Renal cortical epithelial cell (primary cell): Measurements from ENCODE around the gene PCDHB4. TPM values are rescaled to one million over a fixed set of nuclear protein-coding genes. Genes with fewer than 3 reads are reported as not detected.
"Not testable (repeated sequence)": the region's sequence is repeated elsewhere in the genome, so short reads cannot be mapped to it uniquely, and the experiment has no call there.

Source experiments
- DNase-seq: peaks from one replicate; pipeline ENCODE4 v3.0.0-alpha.2; 2011; ENCODE audit warnings: low read depth
- total RNA-seq: library from RNA; depleted of rRNA; stranded (reverse); fragments of >200 nt; gene quantifications from 2 replicates; pipeline ENCODE4 v1.2.3, GENCODE V29; 2014

Gene PCDHB4
- 0.35 and 1.4 TPM in 2 replicates for total RNA-seq

- DNase-seq, result no peak
These were observed at the start of gene PCDHB4 for GRCh38 chr5:141121563-141121962. TSS of gene PCDHB4 (plus strand) at chr5:141121818. CDS start at chr5:141121999, 181 bp downstream.

DNA sequence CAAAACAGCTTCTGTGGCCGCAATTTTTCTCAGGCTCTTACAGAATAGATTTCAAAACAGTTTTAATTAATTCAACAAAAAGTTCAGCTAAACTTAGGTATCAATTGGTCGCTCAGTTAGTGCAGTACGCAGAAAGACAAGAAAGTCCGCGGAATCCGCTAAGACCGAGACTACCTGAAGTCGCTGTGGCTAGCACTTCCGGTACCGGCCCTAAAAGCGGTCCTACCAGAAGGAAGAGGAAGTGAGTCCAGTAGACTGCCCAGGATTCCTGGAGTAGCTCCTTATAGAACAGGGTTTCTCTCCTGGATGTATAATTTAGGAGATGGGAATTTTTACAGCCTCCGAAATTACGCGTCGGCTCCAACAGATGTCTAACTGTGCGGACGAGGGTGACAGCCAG is 43.8 kb upstream of the PCDHB4 start:
- DNase-seq, result no peak

DNA sequence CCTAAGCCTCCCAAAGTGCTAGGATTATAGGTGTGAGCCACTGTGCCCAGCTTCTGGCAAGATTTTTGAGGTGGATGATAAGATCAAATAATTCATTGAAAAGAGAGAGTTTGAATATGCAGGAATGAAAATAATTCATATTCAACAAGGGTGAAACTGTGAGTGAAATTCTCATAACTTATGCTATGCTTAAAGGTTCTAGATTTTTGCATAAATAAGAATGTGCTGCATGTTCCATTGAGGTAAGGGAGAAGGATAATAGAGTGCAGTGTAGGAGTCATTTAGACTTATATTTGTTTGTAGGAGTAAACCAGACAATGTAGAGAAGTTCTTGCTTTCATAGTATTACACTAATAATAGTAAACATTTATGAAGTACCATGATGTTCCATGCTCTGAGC is 39.4 kb upstream of the PCDHB4 start:
- no peak for DNase-seq

GRCh38 chr5:141084487-141084989 is 37.1 kb upstream of the PCDHB4 start:
- peak; percentile 34 for DNase-seq

DNA sequence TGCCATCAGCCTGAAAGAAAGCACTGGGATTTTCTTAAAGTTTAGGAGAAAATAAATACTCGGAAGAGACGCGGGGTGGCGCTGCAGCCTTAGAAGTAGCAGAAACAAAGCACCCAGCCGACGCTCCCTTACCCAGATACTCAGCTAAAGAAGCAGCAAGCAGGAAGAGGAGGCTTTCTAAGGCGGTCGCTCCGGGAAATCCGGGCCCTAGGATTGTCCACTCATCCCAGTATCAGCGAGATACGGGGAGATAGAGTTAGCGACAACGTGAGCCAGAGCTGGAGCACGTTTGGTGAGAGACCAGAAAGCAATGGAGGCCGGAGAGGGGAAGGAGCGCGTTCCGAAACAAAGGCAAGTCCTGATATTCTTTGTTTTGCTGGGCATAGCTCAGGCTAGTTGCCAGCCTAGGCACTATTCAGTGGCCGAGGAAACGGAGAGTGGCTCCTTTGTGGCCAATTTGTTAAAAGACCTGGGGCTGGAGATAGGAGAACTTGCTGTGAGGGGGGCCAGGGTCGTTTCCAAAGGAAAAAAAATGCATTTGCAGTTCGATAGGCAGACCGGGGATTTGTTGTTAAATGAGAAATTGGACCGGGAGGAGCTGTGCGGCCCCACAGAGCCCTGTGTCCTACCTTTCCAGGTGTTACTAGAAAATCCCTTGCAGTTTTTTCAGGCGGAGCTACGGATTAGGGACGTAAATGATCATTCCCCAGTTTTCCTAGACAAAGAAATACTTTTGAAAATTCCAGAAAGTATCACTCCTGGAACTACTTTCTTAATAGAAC is 26.9 kb upstream of the PCDHB4 start, which contains the start of gene PCDHB2:
PCDHB2 (plus strand) TSS at position 135 of the 782 bp plus-strand sequence; CDS start at position 311, 176 bp downstream.
- peak; percentile 5 for DNase-seq

DNA sequence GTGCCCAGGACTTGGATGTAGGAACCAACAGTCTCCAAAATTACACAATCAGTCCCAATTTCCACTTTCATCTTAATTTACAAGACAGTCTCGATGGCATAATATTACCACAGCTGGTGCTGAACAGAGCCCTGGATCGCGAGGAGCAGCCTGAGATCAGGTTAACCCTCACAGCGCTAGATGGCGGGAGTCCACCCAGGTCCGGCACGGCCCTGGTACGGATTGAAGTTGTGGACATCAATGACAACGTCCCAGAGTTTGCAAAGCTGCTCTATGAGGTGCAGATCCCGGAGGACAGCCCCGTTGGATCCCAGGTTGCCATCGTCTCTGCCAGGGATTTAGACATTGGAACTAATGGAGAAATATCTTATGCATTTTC is 26.4 kb upstream of the PCDHB4 start:
- DNase-seq, result no peak

DNA sequence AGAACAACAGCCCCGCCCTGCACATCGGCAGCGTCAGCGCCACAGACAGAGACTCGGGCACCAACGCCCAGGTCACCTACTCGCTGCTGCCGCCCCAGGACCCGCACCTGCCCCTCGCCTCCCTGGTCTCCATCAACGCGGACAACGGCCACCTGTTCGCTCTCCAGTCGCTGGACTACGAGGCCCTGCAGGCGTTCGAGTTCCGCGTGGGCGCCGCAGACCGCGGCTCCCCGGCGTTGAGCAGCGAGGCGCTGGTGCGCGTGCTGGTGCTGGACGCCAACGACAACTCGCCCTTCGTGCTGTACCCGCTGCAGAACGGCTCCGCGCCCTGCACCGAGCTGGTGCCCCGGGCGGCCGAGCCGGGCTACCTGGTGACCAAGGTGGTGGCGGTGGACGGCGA is 25.4 kb upstream of the PCDHB4 start:
- not testable (repeated sequence) for DNase-seq

GRCh38 chr5:141096586-141096985 is 25.0 kb upstream of the PCDHB4 start:
- not testable (repeated sequence) for DNase-seq

DNA sequence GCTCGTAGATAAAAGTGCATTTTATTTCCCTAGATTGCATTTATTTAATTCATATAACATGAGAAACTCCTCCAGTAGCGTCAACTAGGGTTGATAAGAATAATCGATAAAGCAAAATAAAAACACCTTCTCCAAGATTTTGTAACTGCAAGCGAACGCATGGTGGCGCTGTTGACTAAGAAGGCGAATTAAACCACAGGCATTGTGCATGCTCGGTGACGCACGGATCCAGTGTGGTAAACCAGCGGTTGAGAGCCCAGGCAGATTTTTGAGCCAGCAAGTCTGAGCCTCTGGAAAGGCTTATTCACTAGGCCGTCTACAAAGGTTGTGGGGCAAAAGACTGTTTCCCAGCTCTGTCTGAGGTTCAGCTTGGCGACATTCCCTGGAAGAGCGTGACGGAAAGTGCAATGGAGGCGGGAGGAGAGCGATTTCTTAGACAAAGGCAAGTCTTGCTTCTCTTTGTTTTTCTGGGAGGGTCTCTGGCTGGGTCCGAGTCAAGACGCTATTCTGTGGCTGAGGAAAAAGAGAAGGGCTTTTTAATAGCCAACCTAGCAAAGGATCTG is 21.3 kb upstream of the PCDHB4 start, which contains the start of gene PCDHB3:
PCDHB3 (plus strand) TSS at position 231 of the 563 bp plus-strand sequence; CDS start at position 408, 177 bp downstream.
- DNase-seq, result peak; percentile 6

DNA sequence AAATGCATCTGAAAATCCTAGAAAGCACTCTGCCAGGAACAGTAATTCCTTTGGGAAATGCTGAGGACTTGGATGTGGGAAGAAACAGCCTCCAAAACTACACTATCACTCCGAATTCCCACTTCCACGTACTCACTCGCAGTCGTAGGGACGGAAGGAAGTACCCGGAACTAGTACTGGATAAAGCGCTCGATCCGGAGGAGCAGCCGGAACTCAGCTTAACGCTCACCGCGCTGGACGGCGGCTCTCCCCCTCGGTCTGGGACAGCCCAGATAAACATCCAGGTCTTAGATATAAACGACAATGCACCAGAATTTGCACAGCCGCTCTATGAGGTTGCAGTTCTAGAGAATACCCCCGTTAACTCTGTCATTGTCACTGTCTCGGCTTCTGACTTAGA is 20.6 kb upstream of the PCDHB4 start:
- no peak for DNase-seq

DNA sequence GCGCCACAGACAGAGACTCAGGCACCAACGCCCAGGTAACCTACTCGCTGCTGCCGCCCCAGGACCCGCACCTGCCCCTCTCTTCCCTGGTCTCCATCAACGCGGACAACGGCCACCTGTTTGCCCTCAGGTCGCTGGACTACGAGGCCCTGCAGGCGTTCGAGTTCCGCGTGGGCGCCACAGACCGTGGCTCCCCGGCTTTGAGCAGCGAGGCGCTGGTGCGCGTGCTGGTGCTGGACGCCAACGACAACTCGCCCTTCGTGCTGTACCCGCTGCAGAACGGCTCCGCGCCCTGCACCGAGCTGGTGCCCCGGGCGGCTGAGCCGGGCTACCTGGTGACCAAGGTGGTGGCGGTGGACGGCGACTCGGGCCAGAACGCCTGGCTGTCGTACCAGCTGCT is 19.5 kb upstream of the PCDHB4 start:
- not testable (repeated sequence) for DNase-seq

- DNase-seq, result not testable (repeated sequence)
These were observed 19.1 kb upstream of the PCDHB4 start for GRCh38 chr5:141102471-141102870.

DNA sequence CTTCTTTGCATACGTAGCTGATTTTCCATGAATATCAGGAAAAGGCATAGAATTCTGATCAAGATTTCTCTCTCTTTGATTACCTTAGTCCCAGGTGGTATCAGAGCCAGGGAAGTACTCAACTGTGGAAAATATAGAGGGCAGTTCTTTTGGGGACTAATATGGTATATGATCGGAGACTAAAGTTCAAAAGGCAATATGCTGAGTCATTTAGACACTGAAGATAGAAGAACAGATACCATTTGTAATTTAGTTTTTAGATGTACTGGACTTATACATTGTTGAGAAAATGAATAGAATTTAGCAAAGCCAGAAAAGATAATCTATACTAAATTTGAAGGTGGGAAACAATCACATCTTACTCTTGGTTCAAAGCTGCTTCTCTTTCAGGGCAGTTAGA is 16.3 kb upstream of the PCDHB4 start:
- no peak for DNase-seq

DNA sequence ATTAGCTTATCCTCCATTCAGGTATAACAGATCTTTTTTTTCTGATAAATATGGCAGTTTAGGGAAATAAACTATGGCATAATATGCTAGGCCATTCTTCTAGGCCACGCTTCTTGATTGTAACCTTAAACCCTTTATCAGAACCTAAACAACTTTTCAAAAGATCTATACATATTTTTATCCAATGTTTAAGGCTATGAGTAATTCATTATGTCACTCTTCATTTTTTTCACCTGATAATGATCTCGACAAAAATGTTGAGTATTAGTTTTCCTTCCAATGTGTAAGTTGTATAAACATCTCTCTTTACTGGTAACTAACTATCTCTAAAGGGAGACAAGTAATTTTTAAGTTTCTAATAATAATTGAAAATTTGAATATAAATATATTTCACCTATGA is 2.4 kb upstream of the PCDHB4 start:
- no peak for DNase-seq

DNA sequence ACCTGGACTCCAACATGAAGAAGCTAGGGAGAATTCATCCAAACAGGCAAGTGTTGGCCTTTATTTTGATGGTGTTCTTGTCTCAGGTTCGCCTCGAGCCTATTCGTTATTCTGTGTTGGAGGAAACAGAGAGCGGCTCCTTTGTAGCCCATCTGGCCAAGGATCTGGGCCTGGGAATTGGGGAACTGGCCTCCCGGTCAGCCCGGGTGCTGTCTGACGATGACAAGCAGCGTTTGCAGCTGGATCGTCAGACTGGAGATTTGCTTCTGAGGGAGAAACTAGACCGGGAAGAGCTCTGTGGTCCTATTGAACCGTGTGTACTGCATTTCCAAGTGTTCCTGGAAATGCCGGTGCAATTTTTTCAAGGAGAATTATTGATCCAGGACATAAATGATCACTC is 367 bp downstream of the PCDHB4 start:
- no peak for DNase-seq

DNA sequence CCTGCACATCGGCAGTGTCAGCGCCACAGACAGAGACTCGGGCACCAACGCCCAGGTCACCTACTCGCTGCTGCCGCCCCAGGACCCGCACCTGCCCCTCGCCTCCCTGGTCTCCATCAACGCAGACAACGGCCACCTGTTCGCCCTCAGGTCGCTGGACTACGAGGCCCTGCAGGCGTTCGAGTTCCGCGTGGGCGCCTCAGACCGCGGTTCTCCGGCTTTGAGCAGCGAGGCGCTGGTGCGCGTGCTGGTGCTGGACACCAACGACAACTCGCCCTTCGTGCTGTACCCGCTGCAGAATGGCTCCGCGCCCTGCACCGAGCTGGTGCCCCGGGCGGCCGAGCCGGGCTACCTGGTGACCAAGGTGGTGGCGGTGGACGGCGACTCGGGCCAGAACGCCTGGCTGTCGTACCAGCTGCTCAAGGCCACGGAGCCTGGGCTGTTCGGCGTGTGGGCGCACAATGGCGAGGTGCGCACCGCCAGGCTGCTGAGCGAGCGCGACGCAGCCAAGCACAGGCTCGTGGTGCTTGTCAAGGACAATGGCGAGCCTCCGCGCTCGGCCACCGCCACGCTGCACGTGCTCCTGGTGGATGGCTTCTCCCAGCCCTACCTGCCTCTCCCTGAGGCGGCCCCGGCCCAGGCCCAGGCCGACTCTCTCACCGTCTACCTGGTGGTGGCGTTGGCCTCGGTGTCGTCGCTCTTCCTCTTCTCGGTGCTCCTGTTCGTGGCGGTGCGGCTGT is 1.9 kb downstream of the PCDHB4 start:
- DNase-seq, result not testable (repeated sequence)

DNA sequence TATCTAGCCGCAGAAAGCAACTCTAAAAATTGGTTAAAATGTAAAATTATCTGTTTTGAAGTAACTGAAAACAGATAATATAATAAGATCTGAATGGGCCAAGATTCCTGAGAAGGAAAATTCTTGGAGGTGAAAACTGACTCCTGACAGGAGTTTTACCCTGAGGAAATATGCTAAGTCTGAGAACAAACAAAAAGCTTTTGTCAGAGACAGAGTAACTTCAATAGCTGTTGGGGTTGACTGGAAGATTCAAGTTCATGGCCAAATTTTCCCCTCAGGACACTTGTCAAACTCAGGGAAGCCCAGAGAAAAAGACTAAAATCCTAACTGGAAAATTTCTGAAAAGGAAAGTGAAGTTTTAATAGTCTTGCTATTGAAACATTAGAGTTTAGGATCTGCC is 5.7 kb downstream of the PCDHB4 start:
- no peak for DNase-seq

DNA sequence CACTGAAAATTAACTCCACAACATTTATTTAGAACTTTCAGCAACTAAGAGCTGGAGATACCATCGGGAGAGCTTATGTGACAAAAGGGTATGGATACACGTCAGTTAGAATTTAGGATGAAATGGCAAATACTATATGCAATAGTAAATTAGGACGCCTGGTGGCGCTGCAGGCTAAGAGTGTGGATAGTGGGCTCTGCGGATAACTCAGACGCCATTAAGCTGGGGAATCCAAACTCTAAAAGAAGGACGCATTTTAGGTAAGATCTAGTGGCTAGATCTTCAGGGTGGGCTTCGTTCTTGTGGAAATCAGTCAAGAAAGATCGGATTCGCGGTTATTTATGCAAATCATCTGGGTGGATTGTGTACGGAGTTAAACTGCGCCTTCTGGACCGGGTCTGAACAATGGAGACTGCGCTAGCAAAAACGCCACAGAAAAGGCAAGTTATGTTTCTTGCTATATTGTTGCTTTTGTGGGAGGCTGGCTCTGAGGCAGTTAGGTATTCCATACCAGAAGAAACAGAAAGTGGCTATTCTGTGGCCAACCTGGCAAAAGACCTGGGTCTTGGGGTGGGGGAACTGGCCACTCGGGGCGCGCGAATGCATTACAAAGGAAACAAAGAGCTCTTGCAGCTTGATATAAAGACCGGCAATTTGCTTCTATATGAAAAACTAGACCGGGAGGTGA is 13.6 kb downstream of the PCDHB4 start, which contains the start of gene PCDHB5:
PCDHB5 (plus strand) TSS at position 177 of the 688 bp plus-strand sequence; CDS start at position 406, 229 bp downstream.
- DNase-seq, result no peak

GRCh38 chr5:141135718-141136266 is 14.2 kb downstream of the PCDHB4 start:
- DNase-seq, result no peak

DNA sequence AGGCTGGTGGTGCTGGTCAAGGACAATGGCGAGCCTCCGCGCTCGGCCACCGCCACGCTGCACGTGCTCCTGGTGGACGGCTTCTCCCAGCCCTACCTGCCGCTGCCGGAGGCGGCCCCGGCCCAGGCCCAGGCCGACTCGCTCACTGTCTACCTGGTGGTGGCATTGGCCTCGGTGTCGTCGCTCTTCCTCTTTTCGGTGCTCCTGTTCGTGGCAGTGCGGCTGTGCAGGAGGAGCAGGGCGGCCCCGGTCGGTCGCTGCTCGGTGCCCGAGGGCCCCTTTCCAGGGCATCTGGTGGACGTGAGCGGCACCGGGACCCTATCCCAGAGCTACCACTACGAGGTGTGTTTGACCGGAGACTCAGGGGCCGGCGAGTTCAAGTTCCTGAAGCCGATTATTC is 15.7 kb downstream of the PCDHB4 start:
- not testable (repeated sequence) for DNase-seq

DNA sequence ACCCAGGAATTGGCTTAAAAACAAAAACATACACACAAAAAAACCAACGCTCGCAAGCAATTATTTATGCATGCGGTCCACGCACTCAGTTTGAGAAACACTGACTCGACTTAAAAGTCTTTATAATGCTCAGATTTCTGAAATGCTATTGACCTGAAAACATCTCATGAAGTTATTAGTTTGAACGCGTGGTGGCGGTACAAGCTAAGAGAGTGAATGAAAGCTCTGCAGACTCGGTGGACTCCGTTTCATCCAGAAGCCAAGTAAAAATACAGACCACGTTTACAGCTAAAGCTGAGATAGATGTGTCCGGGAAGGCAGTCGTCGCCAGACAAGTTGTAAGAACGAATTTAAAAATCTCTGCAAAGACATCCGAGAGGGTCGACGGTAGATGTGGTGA is 28.2 kb downstream of the PCDHB4 start, which contains the start of gene PCDHB6:
PCDHB6 (plus strand) TSS at position 246 of the 400 bp plus-strand sequence. CDS start 201 bp downstream, outside the sequence.
- DNase-seq, result no peak
